NB4 (cell line): Measurements from ENCODE around the gene UNC79.

Source experiments
- CTCF ChIP-seq: IDR thresholded peaks from one replicate; pipeline ENCODE4 v1.5.1; 2012; ENCODE audit warnings: low read depth, low read length
- POLR2A ChIP-seq: IDR thresholded peaks from 2 replicates; pipeline ENCODE4 v1.6.1; 2011; ENCODE audit warnings: mild to moderate bottlenecking; ENCODE audit not compliant: insufficient read length; ENCODE audit errors: extremely low read depth

- no peak for TF ChIP-seq CTCF
- TF ChIP-seq POLR2A, result no peak
These were observed 79.3 kb downstream of the UNC79 start for GRCh38 chr14:93510056-93510455.
